Heart left ventricle (tissue), 16 donors: ENCODE results near the gene S100A9. TPM values are rescaled to one million over a fixed set of nuclear protein-coding genes. Genes with fewer than 3 reads are reported as not detected.

ENCODE experiments used
- ATAC-seq, 4 donors: fragments of 200-7000 bp; cut with Tn5 transposase; one replicate each; pipeline ENCODE4 v1.9.1; 2020 to 2022; ENCODE audit warnings: moderate library complexity in 4 of 4, mild to moderate bottlenecking in 3 of 4, moderate number of reproducible peaks in 1 of 4
- DNase-seq, 5 donors: peaks; one replicate each; pipeline ENCODE4 v3.0.0-alpha.2; 2020
- H3K27ac ChIP-seq, 12 donors: fragments of 200-600 bp; sonication (generic) in 4 of 12; one replicate each; pipeline versions ENCODE4 v1.5.0 to v1.8.0; 2016 to 2022; ENCODE audit warnings: mild to moderate bottlenecking in 2 of 12
- H3K27me3 ChIP-seq, 9 donors: fragments of 200-600 bp; sonication (generic) in 2 of 9; one replicate each; pipeline versions ENCODE4 v1.5.1 to v1.8.0; 2016 to 2022; ENCODE audit warnings: mild to moderate bottlenecking in 3 of 9
- H3K36me3 ChIP-seq, 9 donors: fragments of 200-600 bp; sonication (generic) in 2 of 9; one replicate each; pipeline versions ENCODE4 v1.5.0 to v1.8.0; 2018 to 2022; ENCODE audit warnings: mild to moderate bottlenecking in 2 of 9
- H3K4me1 ChIP-seq, 12 donors: fragments of 200-600 bp; sonication (generic) in 4 of 12; one replicate each; pipeline versions ENCODE4 v1.5.0 to v1.8.0; 2016 to 2022; ENCODE audit warnings: mild to moderate bottlenecking in 3 of 12
- H3K4me3 ChIP-seq, 12 donors: fragments of 200-600 bp; sonication (generic) in 4 of 12; one replicate each; pipeline versions ENCODE4 v1.5.0 to v1.8.0; 2017 to 2022; ENCODE audit warnings: mild to moderate bottlenecking in 9 of 12, moderate library complexity in 4 of 12
- H3K9me3 ChIP-seq, 12 donors: fragments of 200-600 bp; sonication (generic) in 4 of 12; one replicate each; pipeline versions ENCODE4 v1.5.0 to v1.8.0; 2016 to 2022; ENCODE audit warnings: mild to moderate bottlenecking in 1 of 12
- POLR2A ChIP-seq, 2 donors: fragments of 450-650 bp; IDR thresholded peaks; one replicate each; pipeline ENCODE4 v1.6.1; 2017; ENCODE audit warnings: antibody characterized with exemption in 2 of 2, mild to moderate bottlenecking in 2 of 2, moderate library complexity in 2 of 2
- WGBS, 4 donors: extraction: QIAGEN DNeasy Blood & Tissue Kit in 2 of 4; methylation state at CpG; one replicate each; pipeline versions ENCODE4 v1.1.5 to v1.1.7; 2013 to 2018; 5-methylcytosine and 5-hydroxymethylcytosine counted together
- intact Hi-C, 10 donors: fragments of 100-400 bp; cut with DNase I; formaldehyde crosslinking; loops; one replicate each; pipeline versions ENCODE4 v1.11.1 to v1.14.2; 2022
- polyA plus RNA-seq, 2 donors: library from polyadenylated mRNA; stranded (reverse); fragments of 200-250 nt; gene quantifications; one replicate each; pipeline ENCODE4 v1.2.3, GENCODE V29; 2013
- total RNA-seq, 9 donors: library from RNA; depleted of rRNA in 2 of 9; stranded (reverse); fragments of >200 nt in 2 of 9; fragmentation: NEBNext Ultra II Directional in 3 of 9; extraction: Animal tissue kit (Norgen Biotek cat#: 25700) in 3 of 9; gene quantifications; one replicate each; pipeline versions ENCODE4 v1.1.0 to v1.2.4, GENCODE V29; 2016 to 2023
- TF ChIP-seq, protein P1 (sequence below), 12 donors: fragments of 200-600 bp; sonication (generic) in 4 of 12; IDR thresholded peaks; one replicate each; pipeline versions ENCODE4 v1.5.0 to v1.8.0; 2018 to 2022; ENCODE audit warnings: antibody characterized with exemption in 12 of 12, mild to moderate bottlenecking in 5 of 12
- donor health status: ischemic (EF 13 %, LVEDD 7.1; RV severe dilation, severe dysfunction).
- donor health status: healthy with polysubstance abuse.
- donor health status: DM: no; HTN: yes; CAD: no.
- donor health status: DM: no; HTN: no; CAD: no.
- donor health status: ischemic (EF 25% LVEDD 6.9; RV normal size, moderate dysfunction).
- donor health status: ischemic (EF 25% LVEDD 5.7; RV mildly dilated, moderate dysfunction).
- donor health status: healthy.
- donor health status: DM: yes; HTN: yes; CAD: no.
- donor health status: ischemic (EF 35%, LVEDD 5.7; RV mildly dilated, moderate dysfunction).
- donor health status: nonischemic (EF 11% LVEDD 7.7; RV severe dilation, severe dysfunction).
- donor health status: DM: yes; HTN: yes; CAD: no.
- donor health status: PGD.
- donor health status: ischemic (EF 29% LVEDD 5.4; RV normal size, mild dysfunction).
- donor health status: nonischemic (EF 23%, LVEDD 6.1; RV moderate dilation, normal function).

The S100A9 gene
- total and polyA plus RNA-seq, 11 donors: 5.7 to 350 (median 76.2) TPM

DNA sequence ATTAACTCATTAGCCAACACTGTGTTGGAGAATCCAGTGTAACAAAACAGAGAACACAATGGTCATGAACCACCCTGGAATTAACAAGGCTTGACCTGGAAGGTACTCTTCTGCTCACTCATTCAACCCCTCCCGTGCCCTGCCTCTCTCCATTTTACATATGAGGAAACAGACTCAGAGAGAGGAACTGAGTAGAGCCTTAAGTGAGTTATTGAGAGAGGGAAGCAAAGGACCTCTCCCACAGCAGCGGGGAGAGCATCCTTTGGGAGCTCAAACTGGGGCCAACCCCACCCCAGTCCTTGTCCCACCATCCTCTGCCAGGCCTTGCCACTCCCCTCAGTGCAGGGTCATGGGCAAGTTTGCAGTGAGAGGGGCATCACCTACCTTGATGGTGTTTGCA lies 16.4 kb downstream of the S100A9 start:
- Histone ChIP-seq H3K9me3 (no peaks in the 10 kb centered on the region), H3K4me3 (no peak overlapping the region), H3K4me1 (peaks cover 0 to 26% (median 0%) of the 10 kb centered on the region in 12 donors), H3K27me3 (peaks cover 0 to 10% (median 0%) of the 10 kb centered on the region in 9 donors), H3K36me3 (no peaks in the 10 kb centered on the region), H3K27ac (peak overlapping the region in 1 of 12 donors; percentile 3)
- ATAC-seq (peak in 2 of 4 donors; percentile 22 to 46), DNase-seq (no peak)
- TF ChIP-seq, protein P1, sequence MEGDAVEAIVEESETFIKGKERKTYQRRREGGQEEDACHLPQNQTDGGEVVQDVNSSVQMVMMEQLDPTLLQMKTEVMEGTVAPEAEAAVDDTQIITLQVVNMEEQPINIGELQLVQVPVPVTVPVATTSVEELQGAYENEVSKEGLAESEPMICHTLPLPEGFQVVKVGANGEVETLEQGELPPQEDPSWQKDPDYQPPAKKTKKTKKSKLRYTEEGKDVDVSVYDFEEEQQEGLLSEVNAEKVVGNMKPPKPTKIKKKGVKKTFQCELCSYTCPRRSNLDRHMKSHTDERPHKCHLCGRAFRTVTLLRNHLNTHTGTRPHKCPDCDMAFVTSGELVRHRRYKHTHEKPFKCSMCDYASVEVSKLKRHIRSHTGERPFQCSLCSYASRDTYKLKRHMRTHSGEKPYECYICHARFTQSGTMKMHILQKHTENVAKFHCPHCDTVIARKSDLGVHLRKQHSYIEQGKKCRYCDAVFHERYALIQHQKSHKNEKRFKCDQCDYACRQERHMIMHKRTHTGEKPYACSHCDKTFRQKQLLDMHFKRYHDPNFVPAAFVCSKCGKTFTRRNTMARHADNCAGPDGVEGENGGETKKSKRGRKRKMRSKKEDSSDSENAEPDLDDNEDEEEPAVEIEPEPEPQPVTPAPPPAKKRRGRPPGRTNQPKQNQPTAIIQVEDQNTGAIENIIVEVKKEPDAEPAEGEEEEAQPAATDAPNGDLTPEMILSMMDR (IDR thresholded peaks at IDR 0.05): no peak
- no peak for TF ChIP-seq POLR2A (IDR thresholded peaks at IDR 0.05)
- intact Hi-C loops: no loop called here
- 51 to 75% (median 70%) methylated on average over 2 of the region's 2 CpGs for WGBS, 4 donors

DNA sequence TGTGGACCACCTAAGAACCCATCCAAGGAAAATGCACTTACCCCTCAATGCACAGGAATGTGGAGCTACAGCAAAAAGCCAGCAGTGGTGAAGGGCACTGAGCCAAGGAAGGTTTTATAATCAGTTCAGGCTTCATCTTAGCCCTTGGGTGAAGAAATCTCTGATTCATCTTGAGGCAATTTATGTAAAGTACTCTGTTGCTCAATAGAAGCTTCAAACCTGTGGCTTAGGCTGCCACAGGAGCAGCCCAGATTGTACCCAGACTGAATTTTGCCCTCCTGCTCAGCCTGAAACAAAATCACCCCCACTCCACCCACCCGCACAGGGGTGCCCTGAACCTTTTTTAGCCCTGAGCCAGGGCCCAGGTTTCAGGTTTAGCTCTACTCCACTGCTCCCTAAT lies 17.9 kb downstream of the S100A9 start, which contains the start of gene S100A12:
S100A12 (minus strand) TSS at position 111 of the 400 bp plus-strand sequence. CDS start 1,029 bp downstream, outside the sequence.
- Histone ChIP-seq H3K27ac (no peak within 1 kb of the TSS), H3K4me1 (peaks cover 0 to 26% (median 0%) of the 10 kb centered on the region in 12 donors), H3K9me3 (no peaks in the 10 kb centered on the region), H3K27me3 (peaks cover 0 to 10% (median 0%) of the 10 kb centered on the region in 9 donors), H3K4me3 (no peak within 1 kb of the TSS), H3K36me3 (no peaks in the 10 kb centered on the region)
- no peak for DNase-seq
- TF ChIP-seq, protein P1 (IDR thresholded peaks at IDR 0.05): no peak
- TF ChIP-seq POLR2A (IDR thresholded peaks at IDR 0.05): no peak
- intact Hi-C loops: no loop called here
- ATAC-seq: peak in 2 of 4 donors; percentile 31 to 51
- WGBS, 4 donors: 84 to 89% (median 86%) methylated on average over 1 of the region's 1 CpG

DNA sequence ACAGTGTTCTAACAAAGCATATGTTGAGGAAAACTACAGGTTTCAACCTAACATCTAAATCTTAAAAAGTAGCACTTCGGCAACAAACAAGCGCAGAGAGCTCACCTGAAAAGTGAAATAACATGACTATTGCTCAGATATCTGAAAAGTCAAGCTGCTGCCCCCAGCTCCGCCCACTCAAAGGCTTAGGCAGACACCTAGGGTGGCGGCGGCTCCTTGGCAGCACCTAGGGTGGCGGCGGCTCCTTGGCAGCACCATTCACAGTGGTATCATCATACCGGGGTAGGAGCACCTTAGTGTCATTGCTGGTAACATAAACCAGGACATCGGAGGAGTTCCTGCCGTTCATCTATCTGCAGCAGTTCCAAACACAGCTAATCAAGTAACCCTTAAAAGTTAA lies 21.9 kb downstream of the S100A9 start:
- Histone ChIP-seq H3K27ac (no peak overlapping the region), H3K4me1 (peaks cover 0 to 21% (median 0%) of the 10 kb centered on the region in 12 donors), H3K36me3 (no peaks in the 10 kb centered on the region), H3K9me3 (peaks cover 0 to 23% (median 6%) of the 10 kb centered on the region in 12 donors), H3K4me3 (no peak overlapping the region), H3K27me3 (peaks cover 0 to 10% (median 0%) of the 10 kb centered on the region in 9 donors)
- DNase-seq (no peak), ATAC-seq (no peak)
- TF ChIP-seq POLR2A (IDR thresholded peaks at IDR 0.05): no peak
- TF ChIP-seq, protein P1 (IDR thresholded peaks at IDR 0.05): no peak
- intact Hi-C loops: no loop called here
- 78 to 83% (median 80%) methylated on average over 6 to 10 of the region's 10 CpGs for WGBS, 4 donors

- no peak overlapping the region for H3K27ac ChIP-seq
Measured at GRCh38 chr1:153380711-153381110, 23.1 kb downstream of the S100A9 start.

More at GRCh38 chr1:153380711-153381110, 23.1 kb downstream of the S100A9 start:
- ATAC-seq (no peak), DNase-seq (no peak)
- Histone ChIP-seq H3K9me3 (peaks cover 0 to 23% (median 6%) of the 10 kb centered on the region in 12 donors), H3K36me3 (no peaks in the 10 kb centered on the region), H3K4me1 (peaks cover 0 to 26% (median 0%) of the 10 kb centered on the region in 12 donors), H3K27me3 (peaks cover 0 to 10% (median 0%) of the 10 kb centered on the region in 9 donors), H3K4me3 (no peak overlapping the region)
- no peak for TF ChIP-seq POLR2A (IDR thresholded peaks at IDR 0.05)
- TF ChIP-seq, protein P1 (IDR thresholded peaks at IDR 0.05): no peak
- intact Hi-C loops: no loop called here
- 86 to 94% (median 92%) methylated on average over 23 of the region's 23 CpGs for WGBS, 4 donors
